ENCODE measurements around the gene RIPOR3.

The RIPOR3 gene

DNA sequence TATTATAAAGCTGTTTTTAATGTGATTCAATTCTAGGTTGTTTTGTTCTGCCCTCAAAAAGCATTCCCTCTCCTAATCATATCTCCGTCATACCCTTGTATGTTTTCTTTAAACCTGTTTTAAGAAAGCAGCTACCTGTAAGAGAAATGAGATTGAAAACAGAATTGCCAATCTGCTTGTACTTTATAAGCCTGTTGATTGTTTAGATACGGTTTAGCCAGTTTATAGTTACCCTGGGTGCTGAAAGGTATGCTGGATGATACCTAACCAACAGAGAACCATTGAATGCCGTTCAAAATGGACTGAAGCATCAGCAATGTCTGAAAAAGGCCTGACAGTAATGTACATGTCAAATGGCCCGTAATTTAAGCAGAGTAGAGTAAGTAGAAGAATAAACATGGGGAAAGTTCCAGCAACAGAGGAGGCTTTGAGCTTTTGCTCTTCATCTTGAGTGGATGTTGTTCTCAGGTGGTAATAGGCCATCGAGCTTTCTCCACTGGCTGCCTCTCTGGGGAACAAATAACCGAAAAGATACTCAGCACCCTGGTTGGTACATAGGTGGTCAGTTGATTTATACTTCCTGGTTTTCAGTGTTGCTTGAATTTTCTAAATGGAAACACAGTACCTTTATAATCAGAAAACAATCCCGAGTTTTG lies 153.7 kb downstream of the RIPOR3 start:
- no peaks in the 10 kb centered on the region for H3K9me3 Mint-ChIP-seq
- DNase-seq (ENCODE audit: low spot score in 2 of 2) (no peak), ATAC-seq (no peak)
- H3K36me3 Mint-ChIP-seq, result peaks cover 82% of the 10 kb centered on the region
- H3K4me1 Mint-ChIP-seq, result peaks cover 81% of the 10 kb centered on the region
- H3K27ac Mint-ChIP-seq, result no peak overlapping the region
- no peak overlapping the region for H3K4me3 Mint-ChIP-seq

DNA sequence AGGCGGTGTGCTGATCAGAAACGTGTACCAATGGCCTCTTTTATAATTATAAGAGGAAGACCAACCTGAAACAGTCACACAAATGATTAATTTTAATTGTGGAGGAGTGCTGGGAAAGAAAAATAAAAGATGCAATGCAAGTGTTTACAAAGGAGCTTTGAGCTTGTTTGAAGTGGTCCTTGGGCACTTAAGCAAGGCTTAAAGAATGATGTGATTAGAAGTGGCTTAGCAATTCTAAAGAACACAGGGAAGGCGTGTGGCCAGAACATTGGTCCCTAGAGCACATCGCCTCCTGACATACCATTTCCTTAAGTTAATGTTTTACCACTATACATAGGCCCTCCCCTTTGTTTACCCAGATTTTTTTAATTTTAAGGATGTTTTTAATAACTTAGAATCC lies 155.0 kb downstream of the RIPOR3 start:
- Mint-ChIP-seq H3K9me3 (no peaks in the 10 kb centered on the region), H3K4me3 (no peak overlapping the region), H3K27ac (no peak overlapping the region), H3K36me3 (peaks cover 81% of the 10 kb centered on the region), H3K4me1 (peaks cover 81% of the 10 kb centered on the region)
- ATAC-seq (no peak), DNase-seq (ENCODE audit: low spot score in 2 of 2) (no peak)
